GM12878 (cell line): ENCODE data around the gene UVRAG. TPM values are rescaled to one million over a fixed set of nuclear protein-coding genes. Genes with fewer than 3 reads are reported as not detected.
A peak's percentile ranks its signal among the peaks of the same experiment; 100 is the strongest.

Experiments
- ATF2 ChIP-seq: IDR thresholded peaks from 2 replicates; pipeline ENCODE4 v1.6.1; 2012; ENCODE audit warnings: low read length, inconsistent platforms
- BCL3 ChIP-seq: IDR thresholded peaks from 2 replicates; pipeline ENCODE4 v1.6.1; 2011; ENCODE audit warnings: borderline replicate concordance, low read depth, mild to moderate bottlenecking, moderate library complexity, low read length; ENCODE audit not compliant: insufficient read depth, poor library complexity, severe bottlenecking
- JUNB ChIP-seq: IDR thresholded peaks from 2 replicates; pipeline ENCODE4 v1.6.1; 2016; ENCODE audit warnings: antibody characterized with exemption, mild to moderate bottlenecking
- MEF2B ChIP-seq: fragments of 450-650 bp; IDR thresholded peaks from 2 replicates; pipeline ENCODE4 v1.6.1; 2018; ENCODE audit warnings: mild to moderate bottlenecking, moderate library complexity; ENCODE audit not compliant: partially characterized antibody, poor library complexity, severe bottlenecking
- NBN ChIP-seq: fragments of 450-650 bp; IDR thresholded peaks from 2 replicates; pipeline ENCODE4 v1.6.1; 2016
- PRDM15 ChIP-seq: fragments of 450-650 bp; formaldehyde crosslinking; IDR thresholded peaks from 2 replicates; pipeline ENCODE4 v1.4.0; 2020; ENCODE audit warnings: mild to moderate bottlenecking, moderate library complexity
- SUPT20H ChIP-seq: IDR thresholded peaks from 2 replicates; pipeline ENCODE4 v1.6.1; 2011; ENCODE audit warnings: low read depth, mild to moderate bottlenecking, low read length, moderate library complexity, borderline replicate concordance; ENCODE audit not compliant: control insufficient read depth
- polyA plus RNA-seq, 11 experiments: library from polyadenylated mRNA; depleted of rRNA in 4 of 11; unstranded in 6 of 11; stranded (reverse) in 5 of 11; fragments of >200 nt; fragmentation: Nextera tagmentation in 4 of 11; fragmentation: Illumina TruSeq in 1 of 11; extraction: Ambion mirVana in 4 of 11; extraction: Trizol in 1 of 11; gene quantifications; 1 replicate in 1 of 11; 2 replicates in 10 of 11; pipeline versions ENCODE4 v1.2.1 to v1.2.3, GENCODE V29; 2011 to 2016; ENCODE audit warnings: inconsistent platforms in 2 of 11, missing spikeins in 2 of 11, low read depth in 1 of 11
- total RNA-seq, 4 experiments: library from RNA; depleted of rRNA in 3 of 4; stranded (reverse); fragments of >200 nt in 3 of 4; fragmentation: Illumina TruSeq in 1 of 4; extraction: Trizol in 1 of 4; gene quantifications; 2 replicates each; pipeline versions ENCODE4 v1.2.1 to v1.2.3, GENCODE V29; 2013 to 2021

UVRAG gene
- total and polyA plus RNA-seq, 10 of the 15 experiments (the other 5 are each of a cell fraction or from before 2014, with no cell fraction given), result 7.0 to 43.4 (median 37.0) TPM

DNA sequence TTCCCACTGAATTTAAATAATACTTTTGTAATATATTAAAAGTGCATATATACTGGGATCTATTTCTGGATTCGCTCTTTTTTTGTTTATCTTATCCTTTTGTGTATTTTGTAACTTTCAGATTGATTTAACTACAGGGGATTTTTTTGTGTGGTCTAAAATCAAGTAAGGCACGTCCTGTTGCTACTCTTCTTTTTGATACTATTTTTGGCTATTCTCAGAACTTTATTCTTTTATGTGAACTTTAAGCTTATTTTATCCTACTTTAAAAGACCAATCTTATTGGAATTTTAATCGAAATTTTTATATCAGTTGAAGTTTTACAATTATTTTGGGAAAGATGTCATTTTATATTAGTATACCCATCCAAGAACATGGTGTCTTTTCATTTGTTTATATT is 106.8 kb downstream of the UVRAG start (continued):
- TF ChIP-seq PRDM15 (no peak), SUPT20H (no peak), BCL3 (no peak), NBN (no peak), MEF2B (peak; percentile 83), ATF2 (peak; percentile 34; the same call in 1 of the 2 replicates), JUNB (peak; percentile 26; the same call in 1 of the 2 replicates)
